Measurements from ENCODE around the gene TMEM247. TPM values are rescaled to one million over a fixed set of nuclear protein-coding genes. Genes with fewer than 3 reads are reported as not detected.

Gene TMEM247
- total RNA-seq, 1 experiment from 2014 or later: not detected

DNA sequence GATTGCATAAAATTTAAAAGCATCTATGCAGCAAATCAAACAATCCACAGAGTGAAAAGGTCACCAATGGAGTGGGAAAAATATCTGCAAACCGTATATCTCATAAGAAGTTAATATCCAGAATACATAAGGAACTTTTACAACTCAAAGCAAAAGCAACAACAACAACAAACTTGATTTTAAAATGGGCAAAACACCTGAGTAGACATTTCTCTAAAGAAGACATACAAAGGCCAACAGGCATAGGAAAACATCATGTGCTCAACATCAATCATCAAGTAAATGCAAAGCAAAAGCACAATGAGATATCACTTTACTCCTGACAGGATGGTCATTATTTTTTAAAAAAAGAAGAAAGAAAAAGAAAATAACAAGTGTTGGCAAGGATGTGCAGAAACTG, 38.1 kb downstream of the TMEM247 start (continued):
- TF ChIP-seq, protein P1, sequence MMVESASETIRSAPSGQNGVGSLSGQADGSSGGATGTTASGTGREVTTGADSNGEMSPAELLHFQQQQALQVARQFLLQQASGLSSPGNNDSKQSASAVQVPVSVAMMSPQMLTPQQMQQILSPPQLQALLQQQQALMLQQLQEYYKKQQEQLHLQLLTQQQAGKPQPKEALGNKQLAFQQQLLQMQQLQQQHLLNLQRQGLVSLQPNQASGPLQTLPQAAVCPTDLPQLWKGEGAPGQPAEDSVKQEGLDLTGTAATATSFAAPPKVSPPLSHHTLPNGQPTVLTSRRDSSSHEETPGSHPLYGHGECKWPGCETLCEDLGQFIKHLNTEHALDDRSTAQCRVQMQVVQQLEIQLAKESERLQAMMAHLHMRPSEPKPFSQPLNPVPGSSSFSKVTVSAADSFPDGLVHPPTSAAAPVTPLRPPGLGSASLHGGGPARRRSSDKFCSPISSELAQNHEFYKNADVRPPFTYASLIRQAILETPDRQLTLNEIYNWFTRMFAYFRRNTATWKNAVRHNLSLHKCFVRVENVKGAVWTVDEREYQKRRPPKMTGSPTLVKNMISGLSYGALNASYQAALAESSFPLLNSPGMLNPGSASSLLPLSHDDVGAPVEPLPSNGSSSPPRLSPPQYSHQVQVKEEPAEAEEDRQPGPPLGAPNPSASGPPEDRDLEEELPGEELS (CRISPR knock-in tag; IDR thresholded peaks at IDR 0.05): no peak
- no peak for TF ChIP-seq FOXK1 (CRISPR knock-in tag; IDR thresholded peaks at IDR 0.05)
- TF ChIP-seq OVOL2 (CRISPR knock-in tag; IDR thresholded peaks at IDR 0.05; ENCODE audit: borderline replicate concordance): no peak

DNA sequence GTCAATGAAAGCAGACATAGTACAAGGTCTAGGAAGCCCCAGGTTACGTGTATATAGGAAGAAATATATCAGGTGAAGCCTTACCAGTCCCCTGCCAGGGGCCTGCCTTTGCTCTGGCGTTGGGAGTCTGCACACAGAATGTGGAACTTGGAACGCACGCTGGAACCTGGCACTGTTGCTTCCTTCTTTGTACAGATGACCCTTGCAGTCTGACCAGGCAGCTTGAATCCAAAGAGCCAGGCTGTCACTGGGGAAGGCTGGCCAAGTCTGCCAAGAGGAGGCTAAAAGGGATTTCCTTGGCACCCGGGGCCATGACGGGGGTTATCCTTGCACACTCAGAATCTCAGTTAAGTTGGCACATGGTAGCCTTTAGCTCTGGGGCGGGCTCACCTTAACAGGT, 39.5 kb downstream of the TMEM247 start:
- POLR2A ChIA-PET: no interaction called here
- Mint-ChIP-seq H3K4me3 (no peak overlapping the region), H3K4me1 (no peaks in the 10 kb centered on the region), H3K9me3 (peaks cover 37% of the 10 kb centered on the region), H3K27me3 (ENCODE audit: low read depth) (no peaks in the 10 kb centered on the region; the same call in none of the 2 replicates), H3K27ac (no peak overlapping the region), H3K36me3 (peaks cover 14% of the 10 kb centered on the region)
- ATAC-seq (no peak), DNase-seq (ENCODE audit: low spot score) (no peak)
- TF ChIP-seq CBFB (CRISPR knock-in tag; IDR thresholded peaks at IDR 0.05; ENCODE audit: low read depth): no peak
- no peak for TF ChIP-seq ZNF423 (CRISPR knock-in tag; IDR thresholded peaks at IDR 0.05)
- TF ChIP-seq, protein P2, sequence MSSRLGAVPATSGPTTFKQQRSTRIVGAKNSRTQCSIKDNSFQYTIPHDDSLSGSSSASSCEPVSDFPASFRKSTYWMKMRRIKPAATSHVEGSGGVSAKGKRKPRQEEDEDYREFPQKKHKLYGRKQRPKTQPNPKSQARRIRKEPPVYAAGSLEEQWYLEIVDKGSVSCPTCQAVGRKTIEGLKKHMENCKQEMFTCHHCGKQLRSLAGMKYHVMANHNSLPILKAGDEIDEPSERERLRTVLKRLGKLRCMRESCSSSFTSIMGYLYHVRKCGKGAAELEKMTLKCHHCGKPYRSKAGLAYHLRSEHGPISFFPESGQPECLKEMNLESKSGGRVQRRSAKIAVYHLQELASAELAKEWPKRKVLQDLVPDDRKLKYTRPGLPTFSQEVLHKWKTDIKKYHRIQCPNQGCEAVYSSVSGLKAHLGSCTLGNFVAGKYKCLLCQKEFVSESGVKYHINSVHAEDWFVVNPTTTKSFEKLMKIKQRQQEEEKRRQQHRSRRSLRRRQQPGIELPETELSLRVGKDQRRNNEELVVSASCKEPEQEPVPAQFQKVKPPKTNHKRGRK (CRISPR knock-in tag; IDR thresholded peaks at IDR 0.05; ENCODE audit: borderline replicate concordance): no peak
- TF ChIP-seq ZNF671 (CRISPR knock-in tag; IDR thresholded peaks at IDR 0.05): no peak
- TF ChIP-seq, protein P3, sequence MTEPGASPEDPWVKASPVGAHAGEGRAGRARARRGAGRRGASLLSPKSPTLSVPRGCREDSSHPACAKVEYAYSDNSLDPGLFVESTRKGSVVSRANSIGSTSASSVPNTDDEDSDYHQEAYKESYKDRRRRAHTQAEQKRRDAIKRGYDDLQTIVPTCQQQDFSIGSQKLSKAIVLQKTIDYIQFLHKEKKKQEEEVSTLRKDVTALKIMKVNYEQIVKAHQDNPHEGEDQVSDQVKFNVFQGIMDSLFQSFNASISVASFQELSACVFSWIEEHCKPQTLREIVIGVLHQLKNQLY (CRISPR knock-in tag; IDR thresholded peaks at IDR 0.05): no peak
- no peak for TF ChIP-seq MYBL2 (CRISPR knock-in tag; IDR thresholded peaks at IDR 0.05)
- no peak for TF ChIP-seq PRRX2 (CRISPR knock-in tag; IDR thresholded peaks at IDR 0.05)
- TF ChIP-seq, protein P4, sequence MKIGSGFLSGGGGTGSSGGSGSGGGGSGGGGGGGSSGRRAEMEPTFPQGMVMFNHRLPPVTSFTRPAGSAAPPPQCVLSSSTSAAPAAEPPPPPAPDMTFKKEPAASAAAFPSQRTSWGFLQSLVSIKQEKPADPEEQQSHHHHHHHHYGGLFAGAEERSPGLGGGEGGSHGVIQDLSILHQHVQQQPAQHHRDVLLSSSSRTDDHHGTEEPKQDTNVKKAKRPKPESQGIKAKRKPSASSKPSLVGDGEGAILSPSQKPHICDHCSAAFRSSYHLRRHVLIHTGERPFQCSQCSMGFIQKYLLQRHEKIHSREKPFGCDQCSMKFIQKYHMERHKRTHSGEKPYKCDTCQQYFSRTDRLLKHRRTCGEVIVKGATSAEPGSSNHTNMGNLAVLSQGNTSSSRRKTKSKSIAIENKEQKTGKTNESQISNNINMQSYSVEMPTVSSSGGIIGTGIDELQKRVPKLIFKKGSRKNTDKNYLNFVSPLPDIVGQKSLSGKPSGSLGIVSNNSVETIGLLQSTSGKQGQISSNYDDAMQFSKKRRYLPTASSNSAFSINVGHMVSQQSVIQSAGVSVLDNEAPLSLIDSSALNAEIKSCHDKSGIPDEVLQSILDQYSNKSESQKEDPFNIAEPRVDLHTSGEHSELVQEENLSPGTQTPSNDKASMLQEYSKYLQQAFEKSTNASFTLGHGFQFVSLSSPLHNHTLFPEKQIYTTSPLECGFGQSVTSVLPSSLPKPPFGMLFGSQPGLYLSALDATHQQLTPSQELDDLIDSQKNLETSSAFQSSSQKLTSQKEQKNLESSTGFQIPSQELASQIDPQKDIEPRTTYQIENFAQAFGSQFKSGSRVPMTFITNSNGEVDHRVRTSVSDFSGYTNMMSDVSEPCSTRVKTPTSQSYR (CRISPR knock-in tag; IDR thresholded peaks at IDR 0.05): no peak
- no peak for TF ChIP-seq ZNF232 (CRISPR knock-in tag; IDR thresholded peaks at IDR 0.05)
- TF ChIP-seq JUN (CRISPR knock-in tag; IDR thresholded peaks at IDR 0.05): no peak
- no peak for TF ChIP-seq TEAD4 (CRISPR knock-in tag; IDR thresholded peaks at IDR 0.05)
- TF ChIP-seq EMX1 (CRISPR knock-in tag; IDR thresholded peaks at IDR 0.05): no peak
- TF ChIP-seq ZBTB21 (CRISPR knock-in tag; IDR thresholded peaks at IDR 0.05; ENCODE audit: borderline replicate concordance): no peak
- TF ChIP-seq ZNF263 (CRISPR knock-in tag; IDR thresholded peaks at IDR 0.05; ENCODE audit: low read depth): no peak
- CTCF ChIA-PET: no interaction called here

DNA sequence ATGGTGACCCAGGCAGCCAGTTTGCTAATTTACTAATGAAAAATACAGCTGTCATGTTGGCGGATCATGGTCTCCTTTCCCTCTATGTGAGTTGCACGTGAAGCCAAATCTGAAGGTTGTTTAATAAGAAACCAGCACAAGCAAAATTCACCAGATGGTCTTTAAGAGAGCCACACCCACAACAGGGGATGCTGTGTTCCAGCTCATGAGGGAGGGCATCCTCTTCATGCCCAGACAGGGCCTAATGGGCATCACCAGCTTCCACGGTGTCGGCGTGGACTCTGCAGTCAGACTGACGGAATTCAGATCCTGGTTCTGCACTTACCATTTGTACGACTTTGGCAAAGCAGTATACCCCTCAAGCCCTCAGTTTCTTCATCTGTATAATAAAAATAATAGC, 39.9 kb downstream of the TMEM247 start:
- Mint-ChIP-seq H3K4me1 (no peaks in the 10 kb centered on the region), H3K27me3 (ENCODE audit: low read depth) (no peaks in the 10 kb centered on the region; the same call in none of the 2 replicates), H3K9me3 (peaks cover 36% of the 10 kb centered on the region), H3K36me3 (peaks cover 13% of the 10 kb centered on the region), H3K27ac (no peak overlapping the region), H3K4me3 (no peak overlapping the region)
- ChIA-PET CTCF (interaction anchor here (0.6 kb wide), 1 partner anchor 21 kb away, joined by 4 read pairs; no protein-coding TSS in a partner anchor), POLR2A (no interaction called here)
- DNase-seq (ENCODE audit: low spot score) (no peak), ATAC-seq (no peak)
- TF ChIP-seq, protein P5, sequence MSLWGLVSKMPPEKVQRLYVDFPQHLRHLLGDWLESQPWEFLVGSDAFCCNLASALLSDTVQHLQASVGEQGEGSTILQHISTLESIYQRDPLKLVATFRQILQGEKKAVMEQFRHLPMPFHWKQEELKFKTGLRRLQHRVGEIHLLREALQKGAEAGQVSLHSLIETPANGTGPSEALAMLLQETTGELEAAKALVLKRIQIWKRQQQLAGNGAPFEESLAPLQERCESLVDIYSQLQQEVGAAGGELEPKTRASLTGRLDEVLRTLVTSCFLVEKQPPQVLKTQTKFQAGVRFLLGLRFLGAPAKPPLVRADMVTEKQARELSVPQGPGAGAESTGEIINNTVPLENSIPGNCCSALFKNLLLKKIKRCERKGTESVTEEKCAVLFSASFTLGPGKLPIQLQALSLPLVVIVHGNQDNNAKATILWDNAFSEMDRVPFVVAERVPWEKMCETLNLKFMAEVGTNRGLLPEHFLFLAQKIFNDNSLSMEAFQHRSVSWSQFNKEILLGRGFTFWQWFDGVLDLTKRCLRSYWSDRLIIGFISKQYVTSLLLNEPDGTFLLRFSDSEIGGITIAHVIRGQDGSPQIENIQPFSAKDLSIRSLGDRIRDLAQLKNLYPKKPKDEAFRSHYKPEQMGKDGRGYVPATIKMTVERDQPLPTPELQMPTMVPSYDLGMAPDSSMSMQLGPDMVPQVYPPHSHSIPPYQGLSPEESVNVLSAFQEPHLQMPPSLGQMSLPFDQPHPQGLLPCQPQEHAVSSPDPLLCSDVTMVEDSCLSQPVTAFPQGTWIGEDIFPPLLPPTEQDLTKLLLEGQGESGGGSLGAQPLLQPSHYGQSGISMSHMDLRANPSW (CRISPR knock-in tag; conservative IDR thresholded peaks at IDR 0.05; ENCODE audit: low read depth): no peak
- TF ChIP-seq, protein P6, sequence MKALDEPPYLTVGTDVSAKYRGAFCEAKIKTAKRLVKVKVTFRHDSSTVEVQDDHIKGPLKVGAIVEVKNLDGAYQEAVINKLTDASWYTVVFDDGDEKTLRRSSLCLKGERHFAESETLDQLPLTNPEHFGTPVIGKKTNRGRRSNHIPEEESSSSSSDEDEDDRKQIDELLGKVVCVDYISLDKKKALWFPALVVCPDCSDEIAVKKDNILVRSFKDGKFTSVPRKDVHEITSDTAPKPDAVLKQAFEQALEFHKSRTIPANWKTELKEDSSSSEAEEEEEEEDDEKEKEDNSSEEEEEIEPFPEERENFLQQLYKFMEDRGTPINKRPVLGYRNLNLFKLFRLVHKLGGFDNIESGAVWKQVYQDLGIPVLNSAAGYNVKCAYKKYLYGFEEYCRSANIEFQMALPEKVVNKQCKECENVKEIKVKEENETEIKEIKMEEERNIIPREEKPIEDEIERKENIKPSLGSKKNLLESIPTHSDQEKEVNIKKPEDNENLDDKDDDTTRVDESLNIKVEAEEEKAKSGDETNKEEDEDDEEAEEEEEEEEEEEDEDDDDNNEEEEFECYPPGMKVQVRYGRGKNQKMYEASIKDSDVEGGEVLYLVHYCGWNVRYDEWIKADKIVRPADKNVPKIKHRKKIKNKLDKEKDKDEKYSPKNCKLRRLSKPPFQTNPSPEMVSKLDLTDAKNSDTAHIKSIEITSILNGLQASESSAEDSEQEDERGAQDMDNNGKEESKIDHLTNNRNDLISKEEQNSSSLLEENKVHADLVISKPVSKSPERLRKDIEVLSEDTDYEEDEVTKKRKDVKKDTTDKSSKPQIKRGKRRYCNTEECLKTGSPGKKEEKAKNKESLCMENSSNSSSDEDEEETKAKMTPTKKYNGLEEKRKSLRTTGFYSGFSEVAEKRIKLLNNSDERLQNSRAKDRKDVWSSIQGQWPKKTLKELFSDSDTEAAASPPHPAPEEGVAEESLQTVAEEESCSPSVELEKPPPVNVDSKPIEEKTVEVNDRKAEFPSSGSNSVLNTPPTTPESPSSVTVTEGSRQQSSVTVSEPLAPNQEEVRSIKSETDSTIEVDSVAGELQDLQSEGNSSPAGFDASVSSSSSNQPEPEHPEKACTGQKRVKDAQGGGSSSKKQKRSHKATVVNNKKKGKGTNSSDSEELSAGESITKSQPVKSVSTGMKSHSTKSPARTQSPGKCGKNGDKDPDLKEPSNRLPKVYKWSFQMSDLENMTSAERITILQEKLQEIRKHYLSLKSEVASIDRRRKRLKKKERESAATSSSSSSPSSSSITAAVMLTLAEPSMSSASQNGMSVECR (CRISPR knock-in tag; IDR thresholded peaks at IDR 0.05; ENCODE audit: borderline replicate concordance): no peak

Data from WTC11 (cell line).